ENCODE results near the gene PPP6R3. TPM values are rescaled to one million over a fixed set of nuclear protein-coding genes. Genes with fewer than 3 reads are reported as not detected.

Gene PPP6R3
- total and polyA plus RNA-seq, 11 donors: 23.2 to 93.8 (median 81.2) TPM

DNA sequence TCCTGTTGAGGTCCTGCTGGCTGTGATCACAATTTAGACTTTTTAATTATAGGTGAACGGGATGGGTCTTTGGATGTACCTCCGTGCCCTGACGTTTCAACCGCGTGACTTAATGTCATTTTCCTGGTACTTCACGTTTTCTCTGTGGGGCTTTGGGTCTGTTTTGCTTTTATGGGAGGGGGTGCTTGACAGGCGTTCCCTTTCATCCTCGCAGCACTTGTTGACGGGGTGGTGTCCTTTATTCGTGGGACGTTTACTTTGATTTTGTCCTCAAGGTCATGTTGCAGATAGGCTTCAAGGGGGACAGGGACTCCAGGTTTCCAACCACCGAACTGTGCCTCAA, 994 bp downstream of the PPP6R3 start:
- Histone ChIP-seq H3K4me1 (peaks cover 2 to 56% (median 49%) of the 10 kb centered on the region in 12 donors), H3K27ac (peak overlapping the region; percentile 29 to 99 (median 96)), H3K4me3 (peak overlapping the region; percentile 71 to 99 (median 94)), H3K9me3 (no peaks in the 10 kb centered on the region), H3K36me3 (no peaks in the 10 kb centered on the region), H3K27me3 (no peaks in the 10 kb centered on the region)
- DNase-seq: no peak
- intact Hi-C loops (cut with DNase I): loop anchor here in 7 of 10 donors (5.0 to 10.0 kb wide), 8 partner anchors 46 to 123 kb away; no protein-coding TSS in a partner anchor
- WGBS, 4 donors: 1% methylated on average over 12 of the region's 12 CpGs
- ATAC-seq: no peak
- no peak for TF ChIP-seq POLR2A (IDR thresholded peaks at IDR 0.05)
- TF ChIP-seq, protein P1, sequence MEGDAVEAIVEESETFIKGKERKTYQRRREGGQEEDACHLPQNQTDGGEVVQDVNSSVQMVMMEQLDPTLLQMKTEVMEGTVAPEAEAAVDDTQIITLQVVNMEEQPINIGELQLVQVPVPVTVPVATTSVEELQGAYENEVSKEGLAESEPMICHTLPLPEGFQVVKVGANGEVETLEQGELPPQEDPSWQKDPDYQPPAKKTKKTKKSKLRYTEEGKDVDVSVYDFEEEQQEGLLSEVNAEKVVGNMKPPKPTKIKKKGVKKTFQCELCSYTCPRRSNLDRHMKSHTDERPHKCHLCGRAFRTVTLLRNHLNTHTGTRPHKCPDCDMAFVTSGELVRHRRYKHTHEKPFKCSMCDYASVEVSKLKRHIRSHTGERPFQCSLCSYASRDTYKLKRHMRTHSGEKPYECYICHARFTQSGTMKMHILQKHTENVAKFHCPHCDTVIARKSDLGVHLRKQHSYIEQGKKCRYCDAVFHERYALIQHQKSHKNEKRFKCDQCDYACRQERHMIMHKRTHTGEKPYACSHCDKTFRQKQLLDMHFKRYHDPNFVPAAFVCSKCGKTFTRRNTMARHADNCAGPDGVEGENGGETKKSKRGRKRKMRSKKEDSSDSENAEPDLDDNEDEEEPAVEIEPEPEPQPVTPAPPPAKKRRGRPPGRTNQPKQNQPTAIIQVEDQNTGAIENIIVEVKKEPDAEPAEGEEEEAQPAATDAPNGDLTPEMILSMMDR (IDR thresholded peaks at IDR 0.05): no peak

DNA sequence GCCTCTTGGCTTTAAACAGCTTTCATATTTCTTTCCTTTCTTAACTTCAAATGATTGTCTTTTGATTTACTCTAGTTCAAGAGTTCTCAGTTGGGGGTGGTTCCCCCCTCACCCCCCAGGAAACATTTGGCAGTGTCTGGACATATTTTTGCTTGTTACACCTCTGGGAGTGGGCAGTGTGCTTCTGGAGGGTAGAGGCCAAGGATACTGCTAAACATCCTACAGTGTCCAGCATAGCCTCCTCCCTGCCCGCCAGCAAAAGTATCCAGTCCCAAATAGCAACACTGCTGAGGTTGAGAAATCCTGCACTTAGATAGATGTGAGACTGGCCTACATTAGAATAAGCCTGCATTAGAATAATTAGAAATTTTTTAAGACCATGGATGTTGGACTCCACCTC, 3.2 kb downstream of the PPP6R3 start:
- no peak for ATAC-seq
- no peak for DNase-seq
- TF ChIP-seq POLR2A (IDR thresholded peaks at IDR 0.05): no peak
- peaks cover 2 to 77% (median 66%) of the 10 kb centered on the region in 12 donors for H3K4me1 ChIP-seq
- no peaks in the 10 kb centered on the region for H3K27me3 ChIP-seq
- no peaks in the 10 kb centered on the region for H3K9me3 ChIP-seq
- intact Hi-C loops (cut with DNase I): loop anchor here in 7 of 10 donors (5.0 to 10.0 kb wide), 8 partner anchors 44 to 121 kb away; no protein-coding TSS in a partner anchor
- H3K4me3 ChIP-seq: peak overlapping the region in 2 of 12 donors; percentile 97 to 99
- H3K27ac ChIP-seq: peak overlapping the region in 1 of 12 donors; percentile 13
- H3K36me3 ChIP-seq: peaks cover 0 to 4% (median 0%) of the 10 kb centered on the region in 9 donors
- WGBS, 4 donors: 43 to 65% (median 58%) methylated on average over 1 of the region's 1 CpG

DNA sequence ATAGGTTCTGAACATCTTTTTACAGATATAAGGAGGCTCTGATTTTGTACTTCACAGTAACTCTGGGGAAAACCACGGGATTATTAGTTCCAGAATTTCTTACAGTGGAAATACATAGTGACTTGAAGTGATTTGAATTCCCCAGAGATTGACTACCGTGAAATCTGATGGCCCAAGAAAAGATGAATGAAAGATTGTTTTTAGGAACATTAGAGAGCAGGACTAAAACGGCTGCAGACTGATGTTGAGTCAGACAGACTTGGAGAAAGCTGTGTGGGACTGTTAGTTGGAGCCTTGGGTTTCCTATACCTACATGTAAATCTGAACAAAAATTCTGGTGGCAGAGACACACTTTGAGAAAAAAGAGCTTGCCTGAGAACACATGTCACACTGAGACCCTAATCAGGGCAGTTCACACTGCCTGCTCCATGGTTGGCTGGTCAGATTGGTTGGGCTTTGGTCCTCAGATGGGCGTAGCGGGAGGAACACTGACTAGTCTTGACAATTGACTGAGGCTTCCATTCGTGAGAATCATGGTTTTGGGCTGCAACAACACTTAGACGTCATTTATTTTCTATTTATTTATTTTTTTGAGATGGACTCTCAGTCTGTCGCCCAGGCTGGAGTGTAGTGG, 6.8 kb downstream of the PPP6R3 start:
- Histone ChIP-seq H3K4me1 (peaks cover 8 to 100% (median 92%) of the 10 kb centered on the region in 12 donors), H3K27ac (no peak overlapping the region), H3K9me3 (no peaks in the 10 kb centered on the region), H3K36me3 (peaks cover 0 to 4% (median 0%) of the 10 kb centered on the region in 9 donors), H3K27me3 (no peaks in the 10 kb centered on the region), H3K4me3 (no peak overlapping the region)
- TF ChIP-seq POLR2A (IDR thresholded peaks at IDR 0.05): no peak
- TF ChIP-seq, protein P1 (IDR thresholded peaks at IDR 0.05): no peak
- intact Hi-C loops (cut with DNase I): loop anchor here in 6 of 10 donors (5.0 to 10.0 kb wide), 5 partner anchors 40 to 117 kb away; no protein-coding TSS in a partner anchor
- no peak for DNase-seq
- 64 to 73% (median 68%) methylated on average over 8 of the region's 8 CpGs for WGBS, 4 donors
- ATAC-seq: no peak

DNA sequence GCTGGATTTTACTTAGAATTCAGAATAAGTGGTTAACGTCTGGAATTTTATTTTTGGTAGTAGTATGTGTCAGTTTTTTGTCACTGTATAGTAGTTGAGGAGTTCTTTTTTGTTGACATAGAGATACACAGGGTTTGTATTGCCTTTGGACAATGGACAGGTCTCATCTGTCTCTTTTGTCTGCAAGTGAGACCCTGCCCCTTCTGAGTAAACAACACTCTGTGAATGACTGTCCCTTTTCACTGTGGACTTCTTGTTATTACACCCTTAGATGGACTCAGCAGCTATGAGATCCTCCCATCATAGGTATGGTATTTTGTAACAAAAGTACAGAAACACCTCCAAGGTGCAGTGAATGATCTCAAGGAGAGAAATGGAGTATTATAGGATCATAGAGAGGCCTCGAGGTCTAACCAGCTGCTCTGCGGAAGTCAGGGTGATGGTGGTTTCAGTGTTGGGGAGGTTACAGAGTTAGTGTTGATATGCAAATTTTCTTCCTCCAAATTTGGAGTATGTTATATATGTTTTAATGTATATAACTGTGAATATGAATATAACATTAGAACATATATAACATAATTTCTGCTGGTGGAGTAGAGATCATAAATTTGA, 7.8 kb downstream of the PPP6R3 start:
- Histone ChIP-seq H3K36me3 (peaks cover 0 to 4% (median 0%) of the 10 kb centered on the region in 9 donors), H3K9me3 (no peaks in the 10 kb centered on the region), H3K4me1 (peaks cover 8 to 100% (median 89%) of the 10 kb centered on the region in 12 donors), H3K27me3 (no peaks in the 10 kb centered on the region), H3K27ac (no peak overlapping the region), H3K4me3 (no peak overlapping the region)
- ATAC-seq (no peak), DNase-seq (no peak)
- WGBS, 4 donors: 49 to 52% (median 51%) methylated on average over 3 of the region's 3 CpGs
- TF ChIP-seq, protein P1 (IDR thresholded peaks at IDR 0.05): no peak
- TF ChIP-seq POLR2A (IDR thresholded peaks at IDR 0.05): no peak
- intact Hi-C loops (cut with DNase I): loop anchor here in 6 of 10 donors (5.0 to 10.0 kb wide), 5 partner anchors 39 to 116 kb away; no protein-coding TSS in a partner anchor

Data from heart left ventricle (tissue), 16 donors.